Neutrophil (primary cell): ENCODE data around the gene LRCH1.
"Not testable (repeated sequence)": the region's sequence is repeated elsewhere in the genome, so short reads cannot be mapped to it uniquely, and the experiment has no call there.

Experiments used
- H3K27ac ChIP-seq: fragments of 200-600 bp; sonication (generic); 2 replicates; pipeline ENCODE4 v1.5.1; 2016; ENCODE audit warnings: mild to moderate bottlenecking, moderate library complexity
- H3K27me3 ChIP-seq: fragments of 200-600 bp; sonication (generic); 2 replicates; pipeline ENCODE4 v1.6.0; 2016; ENCODE audit warnings: mild to moderate bottlenecking
- H3K36me3 ChIP-seq: fragments of 200-600 bp; sonication (generic); 2 replicates; pipeline ENCODE4 v1.5.1; 2017
- H3K4me1 ChIP-seq, 2 experiments: fragments of 200-600 bp in 1 of 2; sonication (generic) in 1 of 2; 1 replicate in 1 of 2; 2 replicates in 1 of 2; pipeline versions ENCODE4 v1.5.1 to v1.6.1; 2013 to 2016; ENCODE audit warnings: low read depth in 1 of 2, low read length in 1 of 2, mild to moderate bottlenecking in 1 of 2, moderate library complexity in 1 of 2; ENCODE audit not compliant: control insufficient read depth in 1 of 2, insufficient read depth in 1 of 2
- H3K4me3 ChIP-seq, 2 experiments: fragments of 200-600 bp in 1 of 2; sonication (generic) in 1 of 2; 1 replicate in 1 of 2; 2 replicates in 1 of 2; pipeline ENCODE4 v1.5.1; 2013 to 2016; ENCODE audit warnings: low read depth in 1 of 2, low read length in 1 of 2, mild to moderate bottlenecking in 1 of 2, moderate library complexity in 1 of 2
- H3K9me3 ChIP-seq: fragments of 200-600 bp; sonication (generic); 2 replicates; pipeline ENCODE4 v1.5.1; 2016
- TF ChIP-seq, protein P1 (sequence below): fragments of 200-600 bp; sonication (generic); IDR thresholded peaks from 2 replicates; pipeline ENCODE4 v1.5.1; 2016; ENCODE audit warnings: antibody characterized with exemption

Gene LRCH1

GRCh38 chr13:46516599-46517338 lies 36.2 kb upstream of the LRCH1 start:
- Histone ChIP-seq H3K36me3 (no peaks in the 10 kb centered on the region), H3K4me1 (peaks cover 9 to 10% of the 10 kb centered on the region in 2 experiments), H3K9me3 (no peaks in the 10 kb centered on the region), H3K4me3 (no peak overlapping the region), H3K27ac (no peak overlapping the region), H3K27me3 (no peaks in the 10 kb centered on the region)
- TF ChIP-seq, protein P1, sequence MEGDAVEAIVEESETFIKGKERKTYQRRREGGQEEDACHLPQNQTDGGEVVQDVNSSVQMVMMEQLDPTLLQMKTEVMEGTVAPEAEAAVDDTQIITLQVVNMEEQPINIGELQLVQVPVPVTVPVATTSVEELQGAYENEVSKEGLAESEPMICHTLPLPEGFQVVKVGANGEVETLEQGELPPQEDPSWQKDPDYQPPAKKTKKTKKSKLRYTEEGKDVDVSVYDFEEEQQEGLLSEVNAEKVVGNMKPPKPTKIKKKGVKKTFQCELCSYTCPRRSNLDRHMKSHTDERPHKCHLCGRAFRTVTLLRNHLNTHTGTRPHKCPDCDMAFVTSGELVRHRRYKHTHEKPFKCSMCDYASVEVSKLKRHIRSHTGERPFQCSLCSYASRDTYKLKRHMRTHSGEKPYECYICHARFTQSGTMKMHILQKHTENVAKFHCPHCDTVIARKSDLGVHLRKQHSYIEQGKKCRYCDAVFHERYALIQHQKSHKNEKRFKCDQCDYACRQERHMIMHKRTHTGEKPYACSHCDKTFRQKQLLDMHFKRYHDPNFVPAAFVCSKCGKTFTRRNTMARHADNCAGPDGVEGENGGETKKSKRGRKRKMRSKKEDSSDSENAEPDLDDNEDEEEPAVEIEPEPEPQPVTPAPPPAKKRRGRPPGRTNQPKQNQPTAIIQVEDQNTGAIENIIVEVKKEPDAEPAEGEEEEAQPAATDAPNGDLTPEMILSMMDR, result no peak

- not testable (repeated sequence) for H3K4me3 ChIP-seq, H3K9me3 ChIP-seq, H3K4me1 ChIP-seq, H3K27ac ChIP-seq, H3K27me3 ChIP-seq, H3K36me3 ChIP-seq
Measured at GRCh38 chr13:46517748-46518147, 35.2 kb upstream of the LRCH1 start.

DNA sequence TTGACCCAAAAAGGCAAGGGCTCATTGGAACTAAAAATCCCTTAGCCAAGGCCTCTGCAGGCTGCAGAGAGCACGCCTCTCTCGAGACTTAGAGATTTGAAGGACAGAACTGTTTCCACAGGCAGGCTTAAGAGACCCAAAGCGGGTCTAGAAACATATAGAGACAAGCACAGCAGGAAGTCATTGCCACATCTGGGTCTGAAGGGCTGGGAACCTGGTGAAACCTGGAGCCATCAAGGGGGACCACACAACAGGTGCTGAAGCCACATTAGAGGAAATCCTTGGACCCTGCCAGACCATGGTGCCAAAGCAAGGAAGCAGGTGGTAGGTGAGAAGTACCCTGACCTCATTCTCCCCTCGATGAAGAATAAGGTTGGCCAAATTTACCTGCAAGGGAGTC lies 33.8 kb upstream of the LRCH1 start:
- Histone ChIP-seq H3K27me3 (no peaks in the 10 kb centered on the region), H3K4me1 (peaks cover 9 to 10% of the 10 kb centered on the region in 2 experiments), H3K9me3 (no peaks in the 10 kb centered on the region), H3K36me3 (no peaks in the 10 kb centered on the region), H3K4me3 (no peak overlapping the region), H3K27ac (no peak overlapping the region)
- TF ChIP-seq, protein P1, result no peak

- H3K27me3 ChIP-seq, result no peaks in the 10 kb centered on the region
- TF ChIP-seq, protein P1, result no peak
- H3K9me3 ChIP-seq, result no peaks in the 10 kb centered on the region
- H3K27ac ChIP-seq, result no peak overlapping the region
- H3K4me3 ChIP-seq, result no peak overlapping the region
- H3K4me1 ChIP-seq, result peaks cover 9 to 10% of the 10 kb centered on the region in 2 experiments
- H3K36me3 ChIP-seq, result no peaks in the 10 kb centered on the region
Measured at GRCh38 chr13:46520166-46520565, 32.8 kb upstream of the LRCH1 start.

GRCh38 chr13:46521486-46521885 lies 31.5 kb upstream of the LRCH1 start:
- Histone ChIP-seq H3K36me3 (no peaks in the 10 kb centered on the region), H3K4me1 (peaks cover 9 to 10% of the 10 kb centered on the region in 2 experiments), H3K27ac (no peak overlapping the region), H3K9me3 (no peaks in the 10 kb centered on the region), H3K4me3 (no peak overlapping the region), H3K27me3 (no peaks in the 10 kb centered on the region)
- TF ChIP-seq, protein P1, result no peak

DNA sequence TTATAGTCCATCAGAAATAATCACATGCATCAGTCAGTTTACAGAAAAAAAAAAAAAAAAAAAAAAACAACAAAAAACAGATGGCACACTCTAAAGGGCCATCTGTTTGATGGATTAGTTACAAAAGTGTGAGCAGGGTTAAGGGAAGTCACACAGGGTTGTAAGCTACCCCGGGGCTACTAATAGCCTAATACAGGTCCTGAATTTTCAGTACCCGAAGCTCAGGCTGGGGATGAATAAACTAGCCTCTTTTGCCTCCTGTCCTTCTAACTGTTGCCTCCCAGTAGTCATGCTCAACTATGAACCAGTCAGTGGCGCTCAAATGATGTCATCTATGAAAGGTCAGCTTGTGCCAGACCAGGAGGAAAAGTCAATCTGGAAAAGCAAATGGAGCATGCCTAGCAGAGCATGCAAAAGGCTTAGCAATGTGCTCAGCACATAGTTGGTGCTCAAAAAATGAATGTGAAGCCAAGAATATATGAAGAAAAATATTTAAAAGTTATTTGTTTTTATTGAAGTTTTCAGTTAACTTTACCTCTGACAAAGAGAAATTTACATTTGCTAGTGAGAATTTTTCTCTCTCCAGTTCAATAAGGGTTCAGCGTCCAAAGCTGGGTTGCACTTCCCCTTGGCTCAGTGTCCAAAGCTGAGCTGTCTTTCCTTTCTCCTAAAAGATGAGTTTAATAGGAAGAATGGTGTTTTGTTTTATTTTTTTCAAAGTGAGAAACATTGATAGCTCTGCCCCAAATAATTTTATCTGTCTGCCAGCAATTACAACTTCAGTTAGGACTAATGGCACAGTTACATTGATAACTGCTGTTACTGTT lies 30.8 kb upstream of the LRCH1 start:
- no peaks in the 10 kb centered on the region for H3K36me3 ChIP-seq
- no peak overlapping the region for H3K27ac ChIP-seq
- peaks cover 9 to 10% of the 10 kb centered on the region in 2 experiments for H3K4me1 ChIP-seq
- no peaks in the 10 kb centered on the region for H3K27me3 ChIP-seq
- TF ChIP-seq, protein P1, result no peak
- no peak overlapping the region for H3K4me3 ChIP-seq
- no peaks in the 10 kb centered on the region for H3K9me3 ChIP-seq
